ENCODE data around the gene WNT9B.
"Not testable (repeated sequence)": the region's sequence is repeated elsewhere in the genome, so short reads cannot be mapped to it uniquely, and the experiment has no call there.

WNT9B gene

DNA sequence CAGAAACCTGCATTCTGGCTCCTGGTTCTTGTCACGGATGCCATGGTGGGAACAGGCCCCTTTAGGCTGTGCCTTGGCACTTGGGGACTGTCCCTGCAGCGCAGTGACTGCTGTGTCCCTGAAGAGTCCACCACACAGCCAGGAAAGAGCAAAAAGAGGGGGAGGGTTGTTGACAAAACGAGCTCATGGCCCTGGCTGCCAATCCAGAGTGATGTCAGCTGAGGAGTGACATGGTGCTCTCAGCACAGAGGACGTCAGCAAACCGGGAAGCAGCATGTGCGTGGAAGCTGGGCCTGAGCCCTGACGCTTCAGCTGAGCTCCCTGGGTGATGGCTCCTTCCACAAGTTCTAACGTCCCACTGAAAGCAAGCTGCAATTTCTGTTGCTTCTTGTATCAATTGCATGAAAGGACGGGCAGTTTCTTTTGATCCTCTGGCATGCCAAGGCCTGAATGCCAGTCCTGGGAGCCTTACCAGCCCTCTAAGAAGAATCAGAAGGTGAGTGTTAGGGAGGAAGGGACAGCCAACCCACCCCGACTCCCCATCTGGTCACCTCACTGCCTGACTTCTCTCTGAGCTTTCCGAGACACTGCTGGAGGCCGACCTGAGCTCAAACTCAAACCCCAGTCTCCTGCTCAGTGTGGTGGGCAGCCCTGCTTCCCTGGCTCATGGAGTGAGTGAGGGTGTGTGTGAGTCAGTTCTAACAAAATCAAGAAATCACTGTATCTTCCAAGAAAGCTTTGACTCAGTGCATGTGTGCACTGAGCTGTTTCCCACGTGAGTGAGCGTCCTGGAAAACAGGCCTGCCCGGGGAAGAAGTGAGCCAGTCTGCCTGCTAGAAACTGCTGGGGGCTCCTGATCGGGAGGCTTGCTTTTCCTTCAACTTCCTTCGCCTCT lies 18.2 kb upstream of the WNT9B start:
- FAIRE-seq (no peak), DNase-seq (ENCODE audit: insufficient read length, low spot score) (no peak)
- no peak for TF ChIP-seq CTCF (IDR thresholded peaks at IDR 0.05; ENCODE audit: insufficient read depth, missing control alignments)

- DNase-seq (ENCODE audit: insufficient read length, low spot score) (no peak), FAIRE-seq (no peak)
- TF ChIP-seq CTCF (IDR thresholded peaks at IDR 0.05; ENCODE audit: insufficient read depth, missing control alignments): no peak
Observed at GRCh38 chr17:46833840-46834208, 17.6 kb upstream of the WNT9B start.

- no peak for TF ChIP-seq CTCF (IDR thresholded peaks at IDR 0.05; ENCODE audit: insufficient read depth, missing control alignments)
- FAIRE-seq (no peak), DNase-seq (ENCODE audit: insufficient read length, low spot score) (no peak)
Observed at GRCh38 chr17:46834846-46835245, 16.5 kb upstream of the WNT9B start.

- FAIRE-seq (no peak), DNase-seq (ENCODE audit: insufficient read length, low spot score) (no peak)
- TF ChIP-seq CTCF (IDR thresholded peaks at IDR 0.05; ENCODE audit: insufficient read depth, missing control alignments): no peak
Observed at GRCh38 chr17:46836500-46836899, 14.9 kb upstream of the WNT9B start.

- no peak for TF ChIP-seq CTCF (IDR thresholded peaks at IDR 0.05; ENCODE audit: insufficient read depth, missing control alignments)
- DNase-seq (ENCODE audit: insufficient read length, low spot score): no peak
- no peak for FAIRE-seq
Observed at GRCh38 chr17:46837521-46837920, 13.9 kb upstream of the WNT9B start.

- FAIRE-seq (no peak), DNase-seq (ENCODE audit: insufficient read length, low spot score) (no peak)
- no peak for TF ChIP-seq CTCF (IDR thresholded peaks at IDR 0.05; ENCODE audit: insufficient read depth, missing control alignments)
Observed at GRCh38 chr17:46839211-46839610, 12.2 kb upstream of the WNT9B start.

GRCh38 chr17:46840596-46840995 lies 10.8 kb upstream of the WNT9B start:
- not testable (repeated sequence) for DNase-seq (ENCODE audit: insufficient read length, low spot score); FAIRE-seq
